WTC11 (cell line): Measurements from ENCODE around the gene TBL1X.

Experiments used
- AFF4 ChIP-seq: sonication (generic); formaldehyde crosslinking; IDR thresholded peaks from 2 replicates; pipeline ENCODE4 v1.8.1; 2023; ENCODE audit warnings: mild to moderate bottlenecking, missing genetic modification reagents, borderline replicate concordance
- CTCF ChIP-seq: fragments of 200-600 bp; IDR thresholded peaks from 2 replicates; pipeline ENCODE4 v1.8.0; 2022; ENCODE audit warnings: antibody characterized with exemption

GRCh38 chrX:9785944-9786797, 321.3 kb downstream of the TBL1X start, which contains the start of gene SHROOM2:
- TF ChIP-seq CTCF (no peak), AFF4 (no peak)
